Muscle layer of duodenum (tissue), 2 donors: ENCODE measurements around the gene ERC2.

ENCODE experiments used
- H3K27ac ChIP-seq: one replicate; pipeline ENCODE4 v1.7.0; 2013; ENCODE audit warnings: mild to moderate bottlenecking, low read length
- H3K27me3 ChIP-seq: one replicate; pipeline ENCODE4 v1.7.0; 2013; ENCODE audit warnings: low read depth, mild to moderate bottlenecking, control low read depth, low read length
- H3K36me3 ChIP-seq, 2 donors: one replicate each; pipeline ENCODE4 v1.7.0; 2013; ENCODE audit warnings: low read length in 2 of 2, control low read depth in 1 of 2, mild to moderate bottlenecking in 1 of 2; ENCODE audit not compliant: insufficient read depth in 2 of 2, control insufficient read depth in 1 of 2
- H3K4me1 ChIP-seq, 2 donors: one replicate each; pipeline ENCODE4 v1.7.0; 2013; ENCODE audit warnings: low read length in 2 of 2, mild to moderate bottlenecking in 2 of 2, control low read depth in 1 of 2, moderate library complexity in 1 of 2; ENCODE audit not compliant: insufficient read depth in 2 of 2, control insufficient read depth in 1 of 2
- H3K4me3 ChIP-seq, 2 donors: one replicate each; pipeline ENCODE4 v1.7.0; 2013; ENCODE audit warnings: low read length in 2 of 2, low read depth in 1 of 2, mild to moderate bottlenecking in 1 of 2
- H3K9me3 ChIP-seq, 2 donors: one replicate each; pipeline ENCODE4 v1.7.0; 2013; ENCODE audit warnings: low read length in 2 of 2, control low read depth in 1 of 2, mild to moderate bottlenecking in 1 of 2; ENCODE audit not compliant: control insufficient read depth in 1 of 2
- donor health status: healthy.

Gene ERC2

DNA sequence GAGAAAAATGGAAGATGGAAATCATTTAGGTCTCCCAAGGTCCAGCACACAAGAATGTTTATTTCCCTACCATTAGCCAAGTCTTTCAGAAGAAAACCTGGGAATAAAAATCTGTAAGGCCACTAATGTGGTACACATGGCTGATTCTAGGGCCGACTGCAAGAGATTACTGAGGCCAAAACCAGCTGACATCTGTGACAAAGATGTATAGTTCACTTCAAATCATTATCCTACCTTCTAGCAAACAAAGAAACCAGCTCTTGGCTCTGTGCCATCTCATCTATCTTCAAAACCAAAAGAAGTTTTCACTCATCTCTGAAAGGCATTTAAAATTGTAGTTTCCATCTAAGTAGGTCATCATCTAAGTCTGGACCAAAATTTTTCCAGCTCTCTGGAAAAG, 43.9 kb downstream of the ERC2 start:
- Histone ChIP-seq H3K4me3 (no peak overlapping the region), H3K36me3 (no peaks in the 10 kb centered on the region), H3K27me3 (no peaks in the 10 kb centered on the region), H3K4me1 (no peaks in the 10 kb centered on the region), H3K27ac (no peak overlapping the region), H3K9me3 (no peaks in the 10 kb centered on the region)

DNA sequence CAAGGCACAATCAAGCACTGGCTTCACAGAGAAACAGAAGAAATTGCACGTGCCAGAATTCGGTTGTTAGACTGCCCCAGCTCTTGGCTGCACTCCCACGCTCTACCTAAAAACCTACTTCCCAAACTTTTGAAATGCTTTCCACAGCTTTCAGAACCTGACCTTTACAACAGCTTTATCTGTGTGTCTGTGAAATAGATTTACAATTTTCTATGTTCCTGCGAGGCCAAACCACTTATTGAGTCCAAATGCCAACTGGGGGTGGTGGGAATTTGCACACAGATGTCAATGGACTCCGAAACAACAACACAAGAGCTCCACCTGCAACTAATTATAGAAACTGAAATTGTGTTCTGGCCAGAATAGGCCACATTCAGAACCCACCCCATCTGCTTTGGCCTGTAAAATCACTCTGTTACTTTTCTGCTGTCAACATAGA, 44.6 kb downstream of the ERC2 start:
- no peaks in the 10 kb centered on the region for H3K9me3 ChIP-seq
- H3K4me1 ChIP-seq = no peaks in the 10 kb centered on the region
- H3K27ac ChIP-seq = no peak overlapping the region
- H3K36me3 ChIP-seq = no peaks in the 10 kb centered on the region
- H3K27me3 ChIP-seq = no peaks in the 10 kb centered on the region
- H3K4me3 ChIP-seq = no peak overlapping the region

DNA sequence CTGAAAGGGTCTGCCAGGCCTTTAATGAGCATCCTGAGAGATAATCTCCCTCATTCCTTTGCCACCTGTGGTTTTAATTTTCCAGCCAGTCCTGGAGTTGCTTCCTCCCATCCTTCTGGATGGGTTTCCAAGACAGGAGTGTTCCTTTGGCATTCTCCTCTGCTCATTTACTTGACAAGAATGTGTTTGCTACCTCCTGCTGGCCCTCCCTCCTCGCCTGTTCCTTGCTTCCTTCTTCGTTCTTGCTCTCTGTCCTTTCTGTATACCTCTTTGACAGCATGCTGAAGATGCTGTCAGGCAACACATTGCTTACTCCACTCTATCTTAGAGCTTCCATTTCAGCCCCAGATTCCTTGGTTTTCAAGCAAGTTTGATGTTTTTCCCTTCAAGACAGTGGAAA, 46.0 kb downstream of the ERC2 start:
- Histone ChIP-seq H3K27ac (no peak overlapping the region), H3K9me3 (no peaks in the 10 kb centered on the region), H3K4me1 (no peaks in the 10 kb centered on the region), H3K27me3 (no peaks in the 10 kb centered on the region), H3K36me3 (no peaks in the 10 kb centered on the region), H3K4me3 (no peak overlapping the region)

DNA sequence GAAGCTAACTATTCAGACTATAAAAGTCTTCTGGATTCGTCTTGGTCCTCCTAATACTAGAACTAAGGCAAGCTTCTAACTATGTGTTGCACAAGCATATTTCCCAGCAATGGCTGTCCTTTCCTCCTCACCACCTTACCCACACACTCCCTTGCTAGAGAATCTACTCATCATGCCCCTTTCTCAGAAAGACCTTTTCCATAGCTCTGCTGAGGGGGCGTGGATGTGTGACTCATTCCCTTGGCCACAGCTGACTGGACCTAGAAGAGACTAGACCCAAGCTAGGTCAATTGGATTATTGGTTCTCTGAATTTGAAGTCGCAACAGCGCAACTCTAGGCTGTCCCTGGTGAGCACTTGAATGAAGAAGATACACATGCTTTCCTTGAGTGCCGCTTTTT, 47.1 kb downstream of the ERC2 start:
- Histone ChIP-seq H3K36me3 (no peaks in the 10 kb centered on the region), H3K27ac (no peak overlapping the region), H3K4me3 (no peak overlapping the region), H3K9me3 (no peaks in the 10 kb centered on the region), H3K27me3 (no peaks in the 10 kb centered on the region), H3K4me1 (no peaks in the 10 kb centered on the region)

DNA sequence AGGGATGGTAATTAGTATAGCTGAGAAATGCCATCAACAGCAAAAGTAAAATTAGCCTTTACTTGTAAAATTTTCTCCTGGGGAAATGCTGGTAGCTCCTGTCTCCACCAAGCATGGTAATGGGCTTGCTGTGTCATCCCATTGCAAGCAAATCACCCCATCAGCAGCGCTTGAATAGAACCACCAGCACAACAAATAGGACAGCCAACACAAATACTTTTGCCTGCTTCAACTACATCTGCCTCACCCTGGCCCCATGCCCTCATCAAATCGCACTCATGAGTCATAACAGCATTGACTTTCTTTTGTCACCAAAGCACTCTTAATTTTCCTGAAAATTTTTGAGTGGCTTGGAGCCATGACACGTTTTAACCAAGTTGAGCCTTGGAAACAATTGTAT, 52.6 kb downstream of the ERC2 start:
- H3K36me3 ChIP-seq = no peaks in the 10 kb centered on the region
- no peak overlapping the region for H3K27ac ChIP-seq
- no peaks in the 10 kb centered on the region for H3K4me1 ChIP-seq
- H3K4me3 ChIP-seq = no peak overlapping the region
- H3K27me3 ChIP-seq = no peaks in the 10 kb centered on the region
- H3K9me3 ChIP-seq = no peaks in the 10 kb centered on the region

DNA sequence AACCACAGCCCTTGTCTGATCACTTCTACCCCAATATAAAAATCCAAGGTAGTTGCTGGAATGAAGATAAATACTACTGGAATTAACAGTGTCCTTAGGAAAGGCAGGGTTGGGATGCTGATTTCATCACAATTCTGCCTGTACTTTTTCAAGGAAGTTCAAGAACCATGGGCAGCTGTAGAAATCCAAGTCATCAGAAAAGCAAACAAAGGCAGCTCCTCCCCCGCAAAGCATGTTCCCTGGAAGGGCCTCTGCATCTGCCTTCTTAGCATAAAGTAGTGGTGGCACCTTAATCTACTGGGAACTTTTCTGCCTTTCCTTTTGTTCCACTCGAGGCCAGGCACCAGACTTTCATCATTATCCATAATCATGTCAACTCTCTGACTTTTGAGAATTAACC, 54.4 kb downstream of the ERC2 start:
- H3K36me3 ChIP-seq = no peaks in the 10 kb centered on the region
- H3K9me3 ChIP-seq = no peaks in the 10 kb centered on the region
- no peak overlapping the region for H3K27ac ChIP-seq
- no peaks in the 10 kb centered on the region for H3K27me3 ChIP-seq
- no peak overlapping the region for H3K4me3 ChIP-seq
- no peaks in the 10 kb centered on the region for H3K4me1 ChIP-seq

DNA sequence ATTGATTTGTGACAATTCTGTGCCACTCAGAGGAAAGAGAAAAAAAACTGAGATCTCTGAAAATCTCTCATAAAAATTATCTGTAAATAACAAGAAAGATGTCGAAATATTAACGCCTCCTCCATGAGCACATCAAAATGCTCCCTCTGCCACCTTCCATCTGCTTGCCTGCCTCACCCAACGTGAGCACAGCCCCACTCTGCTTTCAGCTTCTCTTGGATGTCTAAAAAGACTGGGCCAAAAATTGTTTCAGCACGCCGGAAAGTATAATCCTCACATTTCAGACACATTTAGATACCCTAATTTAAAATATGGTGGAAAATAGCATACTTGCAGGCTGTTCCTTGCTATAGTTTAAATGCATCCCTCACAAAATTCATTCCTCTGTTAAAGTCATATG, 57.1 kb downstream of the ERC2 start:
- no peaks in the 10 kb centered on the region for H3K36me3 ChIP-seq
- no peaks in the 10 kb centered on the region for H3K4me1 ChIP-seq
- H3K4me3 ChIP-seq = no peak overlapping the region
- no peaks in the 10 kb centered on the region for H3K9me3 ChIP-seq
- no peak overlapping the region for H3K27ac ChIP-seq
- H3K27me3 ChIP-seq = no peaks in the 10 kb centered on the region

DNA sequence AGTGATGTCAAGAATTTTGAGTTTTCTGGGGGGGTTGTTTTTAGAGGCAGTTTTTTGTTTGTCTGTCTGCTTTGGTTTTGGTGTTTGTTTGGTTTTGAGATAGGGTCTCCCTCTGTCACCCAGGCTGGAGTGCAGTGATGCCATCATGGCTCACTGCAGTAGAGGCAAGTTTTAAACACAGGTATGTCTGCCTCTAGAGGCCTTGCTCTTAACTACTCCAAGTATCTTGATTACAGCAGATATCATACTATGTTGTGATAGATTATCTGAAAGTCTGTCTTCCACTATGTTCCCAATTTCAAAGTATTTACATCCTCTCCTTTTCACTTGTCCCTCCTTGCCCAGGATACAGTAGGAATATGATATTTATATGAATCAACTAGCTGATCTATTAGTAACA, 57.7 kb downstream of the ERC2 start:
- Histone ChIP-seq H3K27me3 (no peaks in the 10 kb centered on the region), H3K27ac (no peak overlapping the region), H3K36me3 (no peaks in the 10 kb centered on the region), H3K9me3 (no peaks in the 10 kb centered on the region), H3K4me3 (no peak overlapping the region), H3K4me1 (no peaks in the 10 kb centered on the region)

DNA sequence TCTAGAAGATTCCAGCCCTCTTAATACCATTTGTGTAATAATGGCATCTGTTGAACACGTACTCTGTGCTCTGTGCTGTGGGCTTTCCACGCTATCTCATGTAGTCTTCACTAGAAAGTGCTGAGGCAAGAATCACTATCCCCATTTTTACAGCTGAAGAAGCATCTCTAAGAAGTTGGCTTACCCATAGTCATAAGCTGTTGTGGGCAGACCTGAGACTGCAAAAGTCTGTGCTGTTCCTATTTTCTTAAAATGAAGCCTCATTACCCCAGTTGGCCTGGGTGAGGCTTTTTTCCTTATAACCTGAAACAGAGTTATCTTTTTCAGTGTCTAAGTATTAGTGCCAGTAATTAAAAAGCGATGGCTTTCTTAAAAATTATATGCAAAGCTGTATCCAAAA, 58.5 kb downstream of the ERC2 start:
- H3K27ac ChIP-seq = no peak overlapping the region
- H3K36me3 ChIP-seq = no peaks in the 10 kb centered on the region
- H3K27me3 ChIP-seq = no peaks in the 10 kb centered on the region
- H3K4me3 ChIP-seq = no peak overlapping the region
- no peaks in the 10 kb centered on the region for H3K4me1 ChIP-seq
- H3K9me3 ChIP-seq = no peaks in the 10 kb centered on the region

DNA sequence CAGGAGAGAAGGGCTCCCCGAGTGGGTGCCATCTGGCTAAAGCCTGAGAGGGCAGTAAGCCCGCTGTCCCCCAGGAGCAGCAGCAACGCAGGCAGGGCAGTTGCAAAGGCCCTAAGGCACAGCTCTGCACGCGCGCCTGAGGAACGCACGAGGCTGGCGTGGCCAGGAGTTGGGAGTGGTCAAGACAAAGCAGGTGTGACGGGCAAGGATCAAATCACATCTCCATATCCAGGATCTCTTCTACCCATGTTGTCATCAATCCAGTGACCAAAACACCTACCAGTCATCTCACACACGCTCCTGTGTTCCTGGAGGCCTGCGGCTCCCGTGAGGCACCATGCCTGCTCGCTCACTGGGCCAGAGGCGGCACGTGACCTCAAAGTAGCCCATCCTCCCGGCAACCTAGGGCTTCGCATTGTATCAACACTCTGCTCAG, 59.5 kb downstream of the ERC2 start:
- Histone ChIP-seq H3K36me3 (no peaks in the 10 kb centered on the region), H3K27me3 (no peaks in the 10 kb centered on the region), H3K4me3 (no peak overlapping the region), H3K27ac (no peak overlapping the region), H3K4me1 (no peaks in the 10 kb centered on the region), H3K9me3 (no peaks in the 10 kb centered on the region)

DNA sequence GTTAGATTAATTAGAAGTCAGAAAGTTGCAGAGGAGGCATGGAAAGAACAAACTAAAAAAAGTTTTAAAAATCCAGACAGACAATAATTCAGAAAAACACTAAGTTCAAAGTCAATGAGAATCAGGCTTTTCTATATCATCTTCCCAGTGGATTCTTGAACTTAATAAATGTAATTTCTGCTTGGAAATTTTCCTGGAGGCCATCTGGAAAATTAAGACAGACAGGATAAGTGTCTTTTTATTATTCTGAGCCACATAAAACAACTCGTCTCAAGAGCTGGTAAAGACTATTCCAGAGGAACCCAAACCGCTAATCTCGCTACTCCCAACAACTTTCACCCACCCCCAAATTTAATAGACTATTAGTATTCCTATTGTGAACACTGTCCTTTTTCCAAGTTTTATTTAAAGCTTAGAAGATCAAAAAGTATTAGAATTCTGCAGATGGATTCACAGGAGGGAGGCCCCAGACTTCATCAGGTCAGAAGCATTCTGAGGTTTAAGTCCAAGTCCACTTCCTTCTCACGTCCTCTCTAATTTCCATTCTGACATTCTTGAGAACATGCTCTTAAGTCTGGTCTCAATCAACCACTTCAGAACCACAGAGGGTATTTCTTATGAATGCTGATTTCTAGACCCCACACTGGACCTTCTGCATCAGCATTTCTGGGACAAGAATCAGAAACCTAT, 61.3 kb downstream of the ERC2 start:
- no peaks in the 10 kb centered on the region for H3K36me3 ChIP-seq
- H3K4me1 ChIP-seq = no peaks in the 10 kb centered on the region
- no peak overlapping the region for H3K27ac ChIP-seq
- no peaks in the 10 kb centered on the region for H3K9me3 ChIP-seq
- H3K27me3 ChIP-seq = no peaks in the 10 kb centered on the region
- H3K4me3 ChIP-seq = no peak overlapping the region

DNA sequence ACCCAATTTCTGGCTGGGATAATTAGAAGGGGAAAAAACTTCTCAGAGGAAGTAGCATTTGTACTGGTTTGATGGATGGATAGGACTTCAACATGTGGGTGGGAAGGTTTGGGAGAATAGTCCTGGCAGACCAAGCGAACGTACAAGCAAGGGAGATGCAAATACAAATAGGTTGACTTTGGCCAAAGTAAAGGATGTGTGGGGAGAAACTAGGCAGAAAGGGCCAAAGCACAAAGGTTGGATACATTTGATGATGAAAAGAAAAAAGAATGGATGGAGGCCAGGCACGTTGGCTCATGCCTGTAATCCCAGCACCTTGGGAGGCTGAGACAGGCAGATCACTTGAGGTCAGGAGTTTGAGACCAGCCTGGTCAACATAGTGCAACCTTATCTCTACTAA, 63.4 kb downstream of the ERC2 start:
- Histone ChIP-seq H3K9me3 (no peaks in the 10 kb centered on the region), H3K36me3 (no peaks in the 10 kb centered on the region), H3K27me3 (no peaks in the 10 kb centered on the region), H3K4me3 (no peak overlapping the region), H3K27ac (no peak overlapping the region), H3K4me1 (no peaks in the 10 kb centered on the region)
